Non-pigmented ciliary epithelial cell (primary cell): ENCODE data around the gene ABCC6.
"Not testable (repeated sequence)": the region's sequence is repeated elsewhere in the genome, so short reads cannot be mapped to it uniquely, and the experiment has no call there.

ENCODE experiments used
- DNase-seq: peaks from one replicate; pipeline ENCODE4 v3.0.0-alpha.2; 2010; ENCODE audit warnings: low read depth

Gene ABCC6

DNA sequence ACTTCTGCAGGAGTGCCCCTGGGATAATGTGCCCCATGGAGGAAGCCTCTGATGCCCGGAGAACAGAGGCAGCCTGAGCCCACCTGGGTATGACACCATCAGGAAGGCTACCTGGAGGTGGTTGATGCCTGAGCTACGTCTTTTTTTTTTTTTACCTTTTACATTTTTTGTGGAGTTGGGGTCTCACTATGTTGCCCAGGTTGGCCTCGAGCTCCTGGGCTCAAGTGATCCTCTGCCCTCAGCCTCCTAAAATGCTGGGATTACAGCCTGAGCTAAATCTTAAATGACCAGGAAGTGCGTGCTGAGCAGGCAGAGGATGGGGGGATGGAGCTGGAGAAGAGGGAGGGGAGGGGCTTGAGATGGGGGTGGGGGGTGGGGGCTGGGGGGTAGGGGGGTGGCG is 32.7 kb downstream of the ABCC6 start:
- DNase-seq, result no peak

DNA sequence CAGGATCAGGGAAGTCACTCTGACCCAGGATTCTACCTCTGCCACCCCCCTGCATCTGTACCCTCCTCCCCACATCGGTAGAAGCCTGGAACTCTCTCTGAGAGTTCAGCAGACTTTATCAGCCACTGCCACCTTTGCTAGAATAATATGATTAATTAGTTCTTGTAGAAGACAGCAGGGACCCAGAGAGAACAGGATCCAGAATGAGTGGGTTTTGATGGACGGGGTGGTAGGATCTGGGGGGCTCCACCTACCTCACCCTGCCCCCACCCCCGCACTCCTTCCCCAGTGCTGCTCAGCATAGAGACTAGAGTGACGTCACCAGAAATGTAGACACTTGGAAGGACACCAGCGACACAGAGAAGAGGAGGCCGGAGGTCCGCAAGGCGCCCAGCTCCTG is 33.5 kb downstream of the ABCC6 start:
- no peak for DNase-seq

DNA sequence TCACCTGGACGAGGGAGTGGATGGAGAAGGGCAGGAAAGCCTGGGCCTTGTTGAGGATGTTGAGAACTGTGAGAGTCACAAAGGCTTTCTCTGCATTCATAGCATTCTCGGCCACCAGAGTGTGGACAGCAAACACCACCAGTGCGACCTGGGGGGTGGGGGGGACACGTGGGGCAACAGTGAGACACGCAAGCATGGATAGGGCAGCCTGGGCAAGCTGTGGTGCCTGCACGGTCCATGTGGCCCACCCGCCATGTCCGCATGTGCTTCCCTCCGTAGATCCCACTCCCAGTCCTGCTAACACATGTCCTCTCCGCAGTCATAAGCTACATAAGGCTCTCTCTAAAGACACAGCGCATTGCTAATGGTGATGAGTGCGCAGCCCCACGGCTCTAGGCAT is 34.5 kb downstream of the ABCC6 start:
- DNase-seq, result no peak

DNA sequence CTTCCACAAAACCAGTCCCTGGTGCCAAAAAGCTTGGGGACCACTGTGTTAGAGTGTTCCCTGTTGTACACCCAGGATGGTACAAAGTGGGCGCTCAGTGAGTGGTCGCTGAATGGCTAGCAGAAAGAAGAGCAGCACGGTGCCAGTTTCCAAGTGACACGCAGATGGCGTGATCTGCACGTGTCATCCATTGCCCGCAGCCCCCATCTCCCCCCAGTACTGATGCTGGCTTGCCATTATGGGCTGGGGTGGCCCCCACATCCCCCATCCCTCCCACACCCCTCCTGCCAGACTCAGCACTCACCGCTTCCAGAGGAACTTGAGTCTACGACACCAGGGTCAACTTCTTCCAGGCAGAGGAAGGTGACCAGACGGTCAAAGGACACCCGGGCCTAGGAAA is 36.5 kb downstream of the ABCC6 start:
- no peak for DNase-seq

DNA sequence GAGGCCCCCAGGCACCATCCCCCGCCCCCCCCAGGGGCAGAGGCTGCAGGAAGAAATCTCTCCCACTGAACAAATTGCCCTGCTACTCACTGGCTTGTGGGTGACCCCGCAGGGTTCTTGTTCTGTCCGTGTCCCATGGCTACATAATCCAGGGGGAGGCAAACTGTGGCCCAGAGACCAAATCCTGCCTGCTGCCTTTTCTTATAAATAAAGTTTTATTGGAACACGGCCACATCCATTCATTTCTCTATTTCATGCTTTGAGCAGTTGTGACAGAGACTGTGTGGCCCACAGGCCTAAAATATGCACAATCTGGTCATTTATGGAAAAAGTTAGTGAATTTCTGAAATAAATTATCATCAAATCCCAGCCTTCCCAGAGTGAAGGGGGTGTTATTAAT is 38.2 kb downstream of the ABCC6 start:
- DNase-seq, result no peak

DNA sequence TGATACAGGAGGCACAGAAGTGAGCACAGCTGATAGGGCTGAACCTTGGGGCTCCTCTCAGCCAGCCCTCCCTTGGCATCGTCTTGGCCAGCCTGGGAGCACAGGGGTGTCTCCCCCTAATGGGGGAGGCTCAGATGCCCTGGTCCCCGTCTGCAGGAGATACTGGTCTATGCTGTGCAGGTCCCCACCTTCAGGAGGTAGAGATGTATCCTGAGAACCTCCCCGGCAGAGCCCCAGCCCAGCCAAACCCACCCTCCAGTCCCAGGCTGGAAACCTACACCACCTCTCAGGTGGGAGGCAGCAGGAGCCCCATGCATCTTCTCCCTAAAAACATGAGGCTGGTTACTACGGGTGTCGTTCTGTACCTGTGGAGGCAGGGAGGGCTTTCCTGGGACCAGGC is 38.7 kb downstream of the ABCC6 start:
- no peak for DNase-seq

DNA sequence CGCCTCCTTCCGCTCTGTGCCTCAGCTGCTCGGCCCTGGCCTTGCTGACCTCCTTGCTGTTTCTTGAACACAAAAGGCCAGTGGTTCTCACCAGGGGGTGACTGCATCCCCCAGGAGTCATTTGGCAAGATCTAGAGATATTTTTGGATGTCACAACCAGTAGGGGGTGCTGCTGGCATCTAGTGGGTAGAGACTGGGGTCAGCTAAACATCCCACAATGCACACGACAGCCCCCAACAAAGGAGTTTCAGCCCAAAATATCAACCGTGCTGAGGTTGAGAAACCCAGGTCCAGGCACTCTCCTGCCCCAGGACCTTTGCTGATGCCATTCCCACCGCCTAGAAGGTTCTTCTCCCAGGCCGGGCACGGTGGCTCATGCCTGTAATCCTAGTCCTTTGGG is 39.7 kb downstream of the ABCC6 start:
- DNase-seq, result no peak

DNA sequence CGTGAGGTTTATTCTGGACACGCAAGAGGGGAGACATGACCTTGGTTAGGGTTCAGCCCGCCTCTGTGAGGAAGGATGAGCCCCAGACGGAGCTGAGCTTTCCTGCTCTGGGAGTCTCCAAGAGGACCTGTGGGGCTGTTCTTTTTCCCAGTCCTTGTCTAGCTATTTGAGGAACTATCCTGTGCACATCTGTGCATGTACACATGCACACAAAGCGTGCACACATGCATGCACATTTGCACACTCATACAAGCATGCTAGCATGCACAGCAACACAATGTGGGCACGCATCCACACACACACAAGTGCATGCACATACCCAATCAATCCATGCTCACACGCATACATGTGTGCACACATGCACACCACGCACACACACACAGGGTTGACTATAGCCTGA is 40.4 kb downstream of the ABCC6 start:
- DNase-seq, result no peak

DNA sequence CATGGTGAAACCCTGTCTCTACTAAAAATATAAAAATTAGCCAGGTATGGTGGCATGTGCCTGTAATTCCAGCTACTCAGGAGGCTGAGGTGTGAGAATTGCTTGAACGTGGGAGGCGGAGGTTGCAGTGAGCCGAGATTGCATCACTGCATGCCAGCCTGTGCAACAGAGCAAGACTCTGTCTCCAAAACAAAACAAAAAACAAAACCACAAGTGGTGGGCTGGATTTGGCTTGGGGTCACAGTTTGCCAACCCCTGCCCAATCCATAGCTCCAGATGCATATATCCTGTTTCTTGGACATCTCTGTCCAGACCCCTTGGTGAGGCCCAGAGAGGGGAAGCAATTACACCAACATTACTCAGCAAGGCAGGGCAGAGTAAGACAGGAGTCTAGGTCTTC is 41.5 kb downstream of the ABCC6 start:
- not testable (repeated sequence) for DNase-seq

DNA sequence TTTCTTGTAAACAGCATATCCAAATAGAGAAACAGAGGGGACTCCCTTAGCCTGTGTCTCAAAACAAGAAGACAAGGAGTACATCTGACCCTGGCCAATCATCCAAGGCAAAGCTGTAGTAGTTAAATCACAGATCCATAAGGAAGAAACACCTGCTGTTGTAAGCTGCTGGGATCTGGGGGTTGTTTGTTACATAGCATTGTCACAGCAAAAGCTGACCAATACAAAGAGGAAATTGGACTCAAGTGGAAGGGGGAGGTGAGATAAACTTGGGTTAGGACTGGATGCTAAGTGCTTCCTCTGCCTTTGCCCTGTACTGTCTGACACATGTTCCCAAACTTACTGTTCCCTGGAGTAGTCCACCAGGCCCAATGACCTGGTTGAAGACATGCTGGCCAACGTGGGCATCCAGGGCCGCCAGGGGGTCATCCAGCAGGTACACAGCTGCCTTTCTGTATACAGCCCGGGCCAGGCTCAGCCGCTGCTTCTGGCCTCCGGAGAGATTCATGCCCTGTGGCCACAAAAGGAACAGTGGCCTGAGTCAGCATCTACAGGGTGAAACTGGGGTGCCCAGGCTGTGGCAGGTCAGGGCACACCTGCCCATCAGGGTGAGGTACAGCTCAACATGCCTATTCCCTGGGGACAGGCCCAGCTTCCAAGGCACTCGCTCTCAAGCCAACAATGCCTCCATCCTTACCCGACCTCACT is 44.7 kb downstream of the ABCC6 start:
- DNase-seq, result no peak

DNA sequence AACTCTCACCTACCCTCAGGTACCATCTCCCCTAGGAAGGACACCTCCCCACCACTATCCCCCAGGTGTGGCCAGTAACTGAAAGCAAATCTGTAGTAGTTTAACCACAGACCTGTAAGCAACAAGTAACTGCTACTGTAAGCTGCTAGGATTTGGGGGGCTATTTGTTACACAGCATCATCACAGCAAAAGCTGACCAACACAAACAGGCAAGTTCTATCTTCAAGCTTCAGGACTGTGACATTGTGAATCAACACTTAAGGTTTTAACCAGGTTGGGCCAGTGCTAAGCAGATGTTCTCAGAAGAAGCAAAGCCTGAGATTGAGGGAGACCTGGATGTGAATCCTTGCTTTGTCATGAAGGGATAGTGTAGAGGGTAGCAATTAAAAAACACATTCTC is 47.0 kb downstream of the ABCC6 start:
- no peak for DNase-seq

DNA sequence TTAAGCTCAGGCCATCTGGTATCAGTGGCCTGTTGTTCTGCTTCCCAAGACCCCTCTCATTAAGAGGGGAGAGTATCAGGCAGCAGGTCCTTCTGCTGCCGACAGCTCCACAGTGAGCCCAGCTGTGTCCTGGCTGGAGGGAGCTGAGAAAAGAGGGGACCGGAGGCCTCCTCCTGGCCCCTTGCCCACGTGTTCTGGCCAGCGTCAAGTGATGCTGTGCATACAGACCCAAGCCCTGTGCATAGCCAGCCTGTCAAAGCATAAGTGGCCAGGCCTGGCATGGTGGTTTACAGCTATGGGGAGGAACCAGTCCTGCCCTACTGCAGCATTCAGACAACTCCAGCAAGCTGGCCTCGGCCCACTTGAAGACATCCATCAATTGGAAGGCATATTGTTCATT is 48.0 kb downstream of the ABCC6 start:
- DNase-seq, result no peak

DNA sequence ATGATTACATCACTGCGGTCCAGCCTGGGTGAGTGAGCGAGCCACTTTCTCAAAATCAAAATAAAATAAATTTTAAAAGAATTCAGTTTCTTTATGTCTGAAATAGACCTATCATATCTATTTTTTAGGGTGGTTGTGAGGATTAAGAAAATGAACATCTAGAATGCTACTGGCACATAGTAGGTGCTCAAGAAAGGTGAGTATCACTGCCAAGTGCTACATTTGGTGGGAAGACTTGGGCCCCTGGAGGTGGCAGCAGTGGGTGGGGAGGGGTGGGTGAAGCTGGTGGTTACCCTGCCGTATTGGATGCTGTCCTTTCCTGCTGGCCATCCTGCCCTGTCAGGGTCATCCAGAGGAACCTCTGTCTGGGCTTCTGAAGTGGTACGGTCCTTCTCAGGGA is 50.3 kb downstream of the ABCC6 start:
- no peak for DNase-seq

DNA sequence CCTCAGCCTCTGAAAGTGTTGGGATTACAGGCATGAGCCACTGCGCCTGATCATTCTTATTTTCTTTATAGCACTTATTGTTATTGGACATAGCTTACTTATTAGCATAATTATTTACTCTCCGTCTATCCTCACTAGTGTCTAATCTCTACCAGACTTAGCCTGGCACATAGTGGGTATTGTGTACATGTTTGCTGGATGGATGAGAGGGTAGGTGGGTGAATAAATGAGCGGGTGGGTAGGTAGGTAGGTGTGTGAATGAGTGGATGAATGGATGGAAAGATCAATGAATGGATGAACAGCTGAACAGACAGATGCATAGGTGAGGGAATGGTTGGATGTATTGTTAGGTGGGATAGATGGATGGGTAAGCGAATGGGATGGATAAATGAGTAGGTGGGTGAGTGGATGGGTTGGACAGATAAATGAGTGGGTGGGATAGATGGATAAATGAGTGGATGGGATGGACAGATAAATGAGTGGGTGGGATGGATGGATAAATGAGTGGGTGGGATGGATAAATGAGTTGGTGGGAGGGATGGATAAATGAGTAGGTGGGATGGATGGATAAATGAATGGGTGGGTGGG is 51.9 kb downstream of the ABCC6 start:
- no peak for DNase-seq

DNA sequence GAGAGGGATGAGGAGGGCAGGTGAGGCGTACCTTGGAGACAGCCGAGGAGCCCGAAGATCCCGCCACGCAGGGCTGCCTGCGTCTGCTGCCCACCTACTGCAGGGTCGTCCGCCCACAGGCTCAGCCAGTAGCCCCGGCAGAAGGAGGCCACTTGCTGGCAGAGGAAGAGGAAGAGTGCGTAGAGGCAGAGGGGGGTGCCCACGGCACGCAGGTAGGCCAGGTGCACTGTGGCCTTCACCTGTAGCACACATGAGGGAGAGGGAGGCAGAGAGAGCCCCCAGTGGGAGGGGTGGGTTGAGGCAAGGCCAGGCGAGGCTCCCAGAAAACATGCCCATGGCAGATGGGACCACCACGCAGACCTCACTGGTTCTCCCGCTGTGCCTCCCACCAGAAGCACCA is 53.7 kb downstream of the ABCC6 start:
- no peak for DNase-seq

DNA sequence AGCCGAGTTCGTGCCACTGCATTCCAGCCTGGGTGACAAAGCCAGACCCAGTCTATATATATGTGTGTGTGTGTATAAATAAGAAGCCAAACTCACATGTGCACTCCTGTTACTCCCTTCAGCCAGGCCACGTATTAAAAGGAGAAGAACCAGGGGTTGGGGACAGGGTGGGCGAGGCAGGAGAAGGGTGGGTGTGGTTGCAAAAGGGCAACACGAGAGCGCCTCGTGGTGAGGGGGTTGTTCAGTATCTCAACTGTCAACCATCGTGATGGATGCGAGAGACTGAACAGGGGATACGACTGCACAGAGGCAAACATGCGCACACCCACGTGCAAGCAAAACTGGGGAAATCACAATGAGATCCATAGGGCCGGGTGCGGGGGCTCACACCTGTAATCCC is 54.9 kb downstream of the ABCC6 start:
- DNase-seq, result no peak

DNA sequence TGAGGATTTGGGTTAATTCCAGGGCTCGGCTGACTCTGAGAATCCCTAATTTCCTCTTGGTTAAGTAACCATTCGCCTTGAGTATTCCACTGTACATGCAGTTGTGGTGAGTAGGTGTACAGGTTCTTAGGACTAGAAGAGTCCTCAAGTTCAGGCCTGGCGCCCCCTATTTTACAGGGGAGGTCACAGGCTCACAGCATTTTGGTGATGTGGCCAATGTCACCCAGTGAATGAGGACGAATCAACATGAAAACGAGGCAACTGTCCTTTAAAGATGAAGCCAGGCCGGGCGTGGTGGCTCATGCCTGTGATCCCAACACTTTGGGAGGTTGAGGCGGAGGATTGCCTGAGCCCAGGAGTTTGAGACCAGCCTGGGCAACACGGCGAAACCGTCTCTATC is 55.4 kb downstream of the ABCC6 start:
- no peak for DNase-seq

DNA sequence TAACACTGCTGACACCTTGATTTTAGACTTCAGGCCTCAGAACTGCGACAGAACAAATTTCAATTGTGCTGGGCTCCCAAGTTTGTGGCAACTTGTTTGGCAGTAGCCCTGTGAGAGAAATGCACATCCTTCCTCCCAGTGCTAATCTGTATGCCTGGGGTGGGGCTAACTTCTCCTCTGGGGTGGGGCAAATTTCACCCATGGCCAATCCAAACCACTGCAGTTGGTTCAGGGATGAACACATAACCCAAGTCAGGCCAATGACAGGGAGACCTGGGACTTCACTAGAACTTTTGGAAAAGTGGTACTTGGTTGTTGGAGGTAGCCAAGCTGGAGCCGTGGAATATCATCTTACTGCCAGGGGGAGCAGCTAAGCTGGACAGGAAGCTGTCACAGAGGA is 56.3 kb downstream of the ABCC6 start:
- DNase-seq, result no peak

DNA sequence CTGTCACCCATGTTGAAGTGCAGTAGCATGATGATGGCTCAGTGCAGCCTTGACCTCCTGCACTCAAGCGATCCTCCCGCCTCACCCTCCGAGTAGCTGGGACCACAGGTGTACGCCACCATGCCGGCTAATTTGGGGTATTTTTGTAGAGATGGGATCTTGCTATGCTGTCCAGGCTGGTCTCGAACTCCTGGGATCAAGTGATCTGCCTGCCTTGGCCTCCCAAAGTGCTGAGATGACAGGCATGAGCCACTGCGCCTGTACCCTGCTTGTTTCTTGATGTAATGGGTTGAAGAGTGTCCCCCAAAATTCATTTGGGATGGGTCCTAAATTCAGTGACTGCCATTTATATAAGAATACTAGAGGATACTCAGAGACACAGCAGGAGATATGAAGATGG is 57.2 kb downstream of the ABCC6 start:
- no peak for DNase-seq

DNA sequence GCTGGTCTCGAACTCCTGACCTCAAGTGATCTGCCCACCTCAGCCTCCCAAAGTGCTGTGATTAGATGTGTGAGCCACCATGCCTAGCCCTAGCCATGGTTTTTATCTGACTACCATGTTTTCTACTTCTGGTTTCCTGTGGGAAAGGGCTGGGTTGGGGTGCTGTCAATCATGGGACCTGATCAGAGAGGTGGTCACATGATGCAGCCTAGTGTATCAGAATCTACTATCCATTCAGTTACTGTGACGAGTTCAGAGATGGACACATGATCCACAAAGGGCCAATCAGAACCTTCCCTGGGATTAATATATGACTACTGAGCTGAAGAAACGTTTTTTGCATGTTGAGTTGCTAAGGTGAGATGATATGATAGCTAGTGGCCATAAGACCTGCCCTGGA is 59.1 kb downstream of the ABCC6 start:
- DNase-seq, result no peak

DNA sequence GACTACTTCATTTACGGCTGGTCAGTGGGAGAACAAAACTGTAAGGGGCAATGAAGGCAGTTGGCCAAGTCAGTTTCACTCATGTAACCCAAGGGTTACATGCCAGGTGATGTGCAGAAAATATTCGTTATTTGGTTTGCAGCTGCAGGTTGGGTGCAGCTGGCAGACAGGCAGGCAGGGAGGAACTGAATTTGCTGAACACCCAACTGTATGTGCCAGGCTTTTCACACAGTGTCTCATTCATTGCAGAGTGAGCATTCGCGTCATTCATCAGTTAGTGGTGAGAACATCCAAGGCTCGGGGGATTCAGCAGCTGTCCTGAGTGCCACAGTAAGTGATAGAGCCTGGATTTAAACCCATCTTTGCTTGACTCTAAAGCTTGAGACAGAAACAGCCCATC is 59.7 kb downstream of the ABCC6 start:
- no peak for DNase-seq

DNA sequence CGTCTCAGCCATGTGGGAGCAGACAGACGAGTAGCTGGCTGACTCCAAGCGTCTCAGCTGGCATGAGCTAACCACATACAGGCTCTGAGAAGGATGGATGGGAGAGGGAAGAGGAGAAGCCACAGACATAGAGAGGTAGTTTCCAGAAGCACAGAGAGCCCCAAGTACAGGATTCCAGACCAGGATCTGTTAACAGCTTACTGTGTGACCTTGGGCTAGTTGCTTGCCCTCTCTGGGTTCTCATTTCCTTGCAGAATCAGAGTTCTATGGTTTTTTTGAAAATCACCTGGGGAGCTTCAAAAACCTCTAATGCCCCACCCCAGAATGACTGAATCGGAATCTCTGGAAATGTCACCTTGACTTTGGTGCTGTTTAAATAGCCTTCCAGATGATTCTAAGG is 60.2 kb downstream of the ABCC6 start:
- DNase-seq, result no peak

DNA sequence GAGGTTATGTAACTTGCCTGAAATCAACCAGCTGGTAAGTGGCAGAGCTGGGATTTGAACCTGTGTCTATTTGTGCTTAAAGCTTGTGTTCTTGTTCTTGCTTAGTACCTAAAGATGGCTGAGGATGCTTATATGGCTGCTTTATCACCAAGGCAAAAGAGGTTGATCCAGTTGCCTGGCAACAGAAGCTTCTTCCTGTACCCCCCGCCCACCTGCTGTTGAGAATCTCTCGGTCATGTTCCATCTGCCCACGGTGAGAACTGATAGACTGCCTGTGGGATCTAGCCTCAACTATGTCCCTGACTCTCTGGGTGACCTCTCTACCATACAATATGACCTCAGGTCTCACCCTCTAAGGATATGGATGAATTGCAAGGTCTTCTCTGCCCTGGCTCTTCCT is 60.7 kb downstream of the ABCC6 start:
- DNase-seq, result no peak

DNA sequence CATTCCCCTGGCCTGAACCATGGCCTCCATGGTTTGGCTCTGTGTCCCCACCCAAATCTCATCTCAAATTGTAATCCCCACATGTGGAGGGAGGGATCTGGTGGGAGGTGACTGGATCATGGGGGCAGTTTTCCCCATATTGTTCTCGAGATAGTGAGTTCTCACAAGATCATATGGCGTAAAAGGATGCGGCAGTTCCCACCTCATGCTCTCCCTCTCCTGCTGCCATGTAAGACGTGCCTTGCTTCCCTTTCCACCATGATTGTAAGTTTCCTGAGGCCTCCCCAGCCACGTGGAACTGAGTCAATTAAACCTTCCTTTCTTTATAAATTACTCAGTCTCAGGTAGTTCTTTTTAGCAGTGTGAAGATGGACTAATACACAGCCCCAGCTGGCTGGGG is 61.5 kb downstream of the ABCC6 start:
- not testable (repeated sequence) for DNase-seq
